ENCODE data around the gene RAD51B.

GRCh38 chr14:68407825-68408224 is 588.2 kb downstream of the RAD51B start:
- TF ChIP-seq CTCF (IDR thresholded peaks at IDR 0.05) (no peak), POLR2A (IDR thresholded peaks at IDR 0.05) (no peak)
